GM23338 (cell line): ENCODE results near the gene MTA2.
A peak's percentile ranks its signal among the peaks of the same experiment; 100 is the strongest.
"Not testable (repeated sequence)": the region's sequence is repeated elsewhere in the genome, so short reads cannot be mapped to it uniquely, and the experiment has no call there.

Source experiments
- CREB1 ChIP-seq: fragments of 250-450 bp; sonication (Bioruptor Pico); IDR thresholded peaks from 2 replicates; pipeline ENCODE4 v1.5.0; 2020; ENCODE audit warnings: low read depth, mild to moderate bottlenecking, moderate library complexity
- EZH2 ChIP-seq: fragments of 200-600 bp; sonication (generic); IDR thresholded peaks from one replicate; pipeline ENCODE4 v1.8.0; 2017; ENCODE audit warnings: antibody characterized with exemption, mild to moderate bottlenecking, low read depth; ENCODE audit not compliant: unreplicated experiment
- EZH2phosphoT487 ChIP-seq: fragments of 200-600 bp; sonication (generic); IDR thresholded peaks from one replicate; pipeline ENCODE4 v1.8.1; 2018; ENCODE audit warnings: antibody characterized with exemption; ENCODE audit not compliant: unreplicated experiment
- JUNB ChIP-seq: IDR thresholded peaks from one replicate; pipeline ENCODE4 v1.6.1; 2016; ENCODE audit warnings: antibody characterized with exemption; ENCODE audit not compliant: unreplicated experiment
- NANOG ChIP-seq: IDR thresholded peaks from 2 replicates; pipeline ENCODE4 v1.6.1; 2016; ENCODE audit warnings: antibody characterized with exemption, borderline replicate concordance
- POLR2AphosphoS5 ChIP-seq: IDR thresholded peaks from 2 replicates; pipeline ENCODE4 v1.6.1; 2016; ENCODE audit warnings: antibody characterized with exemption, low read depth
- STAT1 ChIP-seq: IDR thresholded peaks from one replicate; pipeline ENCODE4 v1.6.1; 2016; ENCODE audit warnings: antibody characterized with exemption; ENCODE audit not compliant: unreplicated experiment
- ZNF114 ChIP-seq: fragments of 250-450 bp; sonication (Bioruptor Pico); IDR thresholded peaks from 2 replicates; pipeline ENCODE4 v1.5.0; 2020; ENCODE audit warnings: mild to moderate bottlenecking, moderate library complexity
- TF ChIP-seq, protein P1 (sequence below), 2 experiments: fragments of 200-600 bp in 1 of 2; sonication (generic) in 1 of 2; conservative IDR thresholded peaks; 2 replicates each; pipeline versions ENCODE4 v1.5.1 to v1.6.1; 2016 to 2017; ENCODE audit warnings: antibody characterized with exemption in 2 of 2, low read depth in 2 of 2, mild to moderate bottlenecking in 2 of 2, moderate library complexity in 1 of 2
- TF ChIP-seq, protein P2 (sequence below): IDR thresholded peaks from one replicate; pipeline ENCODE4 v1.6.1; 2018; ENCODE audit warnings: antibody characterized with exemption; ENCODE audit not compliant: unreplicated experiment
- TF ChIP-seq, protein P3 (sequence below): IDR thresholded peaks from 2 replicates; pipeline ENCODE4 v1.6.1; 2016; ENCODE audit warnings: antibody characterized with exemption
- TF ChIP-seq, protein P4 (sequence below): fragments of 250-450 bp; sonication (Bioruptor Pico); IDR thresholded peaks from 2 replicates; pipeline ENCODE4 v1.5.0; 2020; ENCODE audit warnings: mild to moderate bottlenecking, moderate library complexity

DNA sequence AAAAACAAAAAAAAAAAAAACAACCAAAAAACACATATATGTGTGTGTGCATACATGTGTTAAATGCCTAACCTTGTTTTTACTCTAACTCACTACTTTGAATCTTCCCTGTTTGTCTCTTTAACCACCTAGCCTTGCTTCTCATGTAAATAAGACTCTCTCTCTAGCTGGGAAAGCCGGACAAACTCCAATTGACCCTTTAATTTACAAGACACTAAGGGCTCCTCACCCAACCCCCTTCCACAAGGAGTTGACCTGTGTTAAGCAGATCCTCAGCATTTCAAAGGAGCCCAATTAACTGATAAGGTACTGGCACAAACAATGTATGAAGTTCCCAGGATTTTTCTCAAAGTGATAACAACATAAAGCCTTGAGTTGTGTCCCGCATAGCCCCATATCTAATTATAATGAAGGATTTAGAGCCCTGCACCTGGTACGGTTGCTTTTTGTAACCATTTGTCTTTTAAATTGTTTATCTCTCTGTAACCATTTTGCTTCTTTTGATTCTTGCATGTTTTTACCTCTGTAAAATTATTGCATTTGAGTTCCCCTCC is 39.9 kb downstream of the MTA2 start:
- TF ChIP-seq, protein P1, sequence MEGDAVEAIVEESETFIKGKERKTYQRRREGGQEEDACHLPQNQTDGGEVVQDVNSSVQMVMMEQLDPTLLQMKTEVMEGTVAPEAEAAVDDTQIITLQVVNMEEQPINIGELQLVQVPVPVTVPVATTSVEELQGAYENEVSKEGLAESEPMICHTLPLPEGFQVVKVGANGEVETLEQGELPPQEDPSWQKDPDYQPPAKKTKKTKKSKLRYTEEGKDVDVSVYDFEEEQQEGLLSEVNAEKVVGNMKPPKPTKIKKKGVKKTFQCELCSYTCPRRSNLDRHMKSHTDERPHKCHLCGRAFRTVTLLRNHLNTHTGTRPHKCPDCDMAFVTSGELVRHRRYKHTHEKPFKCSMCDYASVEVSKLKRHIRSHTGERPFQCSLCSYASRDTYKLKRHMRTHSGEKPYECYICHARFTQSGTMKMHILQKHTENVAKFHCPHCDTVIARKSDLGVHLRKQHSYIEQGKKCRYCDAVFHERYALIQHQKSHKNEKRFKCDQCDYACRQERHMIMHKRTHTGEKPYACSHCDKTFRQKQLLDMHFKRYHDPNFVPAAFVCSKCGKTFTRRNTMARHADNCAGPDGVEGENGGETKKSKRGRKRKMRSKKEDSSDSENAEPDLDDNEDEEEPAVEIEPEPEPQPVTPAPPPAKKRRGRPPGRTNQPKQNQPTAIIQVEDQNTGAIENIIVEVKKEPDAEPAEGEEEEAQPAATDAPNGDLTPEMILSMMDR (conservative IDR thresholded peaks at IDR 0.05; ENCODE audit: low read depth in 2 of 2) = not testable (repeated sequence)
- not testable (repeated sequence) for TF ChIP-seq EZH2; JUNB; EZH2phosphoT487; CREB1 (CRISPR knock-in tag); STAT1; ZNF114 (CRISPR knock-in tag)
- peak; percentile 14; the same call in 1 of the 2 replicates for TF ChIP-seq POLR2AphosphoS5
- TF ChIP-seq, protein P2, sequence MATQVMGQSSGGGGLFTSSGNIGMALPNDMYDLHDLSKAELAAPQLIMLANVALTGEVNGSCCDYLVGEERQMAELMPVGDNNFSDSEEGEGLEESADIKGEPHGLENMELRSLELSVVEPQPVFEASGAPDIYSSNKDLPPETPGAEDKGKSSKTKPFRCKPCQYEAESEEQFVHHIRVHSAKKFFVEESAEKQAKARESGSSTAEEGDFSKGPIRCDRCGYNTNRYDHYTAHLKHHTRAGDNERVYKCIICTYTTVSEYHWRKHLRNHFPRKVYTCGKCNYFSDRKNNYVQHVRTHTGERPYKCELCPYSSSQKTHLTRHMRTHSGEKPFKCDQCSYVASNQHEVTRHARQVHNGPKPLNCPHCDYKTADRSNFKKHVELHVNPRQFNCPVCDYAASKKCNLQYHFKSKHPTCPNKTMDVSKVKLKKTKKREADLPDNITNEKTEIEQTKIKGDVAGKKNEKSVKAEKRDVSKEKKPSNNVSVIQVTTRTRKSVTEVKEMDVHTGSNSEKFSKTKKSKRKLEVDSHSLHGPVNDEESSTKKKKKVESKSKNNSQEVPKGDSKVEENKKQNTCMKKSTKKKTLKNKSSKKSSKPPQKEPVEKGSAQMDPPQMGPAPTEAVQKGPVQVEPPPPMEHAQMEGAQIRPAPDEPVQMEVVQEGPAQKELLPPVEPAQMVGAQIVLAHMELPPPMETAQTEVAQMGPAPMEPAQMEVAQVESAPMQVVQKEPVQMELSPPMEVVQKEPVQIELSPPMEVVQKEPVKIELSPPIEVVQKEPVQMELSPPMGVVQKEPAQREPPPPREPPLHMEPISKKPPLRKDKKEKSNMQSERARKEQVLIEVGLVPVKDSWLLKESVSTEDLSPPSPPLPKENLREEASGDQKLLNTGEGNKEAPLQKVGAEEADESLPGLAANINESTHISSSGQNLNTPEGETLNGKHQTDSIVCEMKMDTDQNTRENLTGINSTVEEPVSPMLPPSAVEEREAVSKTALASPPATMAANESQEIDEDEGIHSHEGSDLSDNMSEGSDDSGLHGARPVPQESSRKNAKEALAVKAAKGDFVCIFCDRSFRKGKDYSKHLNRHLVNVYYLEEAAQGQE = not testable (repeated sequence)
- TF ChIP-seq, protein P3, sequence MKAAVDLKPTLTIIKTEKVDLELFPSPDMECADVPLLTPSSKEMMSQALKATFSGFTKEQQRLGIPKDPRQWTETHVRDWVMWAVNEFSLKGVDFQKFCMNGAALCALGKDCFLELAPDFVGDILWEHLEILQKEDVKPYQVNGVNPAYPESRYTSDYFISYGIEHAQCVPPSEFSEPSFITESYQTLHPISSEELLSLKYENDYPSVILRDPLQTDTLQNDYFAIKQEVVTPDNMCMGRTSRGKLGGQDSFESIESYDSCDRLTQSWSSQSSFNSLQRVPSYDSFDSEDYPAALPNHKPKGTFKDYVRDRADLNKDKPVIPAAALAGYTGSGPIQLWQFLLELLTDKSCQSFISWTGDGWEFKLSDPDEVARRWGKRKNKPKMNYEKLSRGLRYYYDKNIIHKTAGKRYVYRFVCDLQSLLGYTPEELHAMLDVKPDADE = not testable (repeated sequence)
- TF ChIP-seq NANOG = peak; percentile 78
- TF ChIP-seq, protein P4, sequence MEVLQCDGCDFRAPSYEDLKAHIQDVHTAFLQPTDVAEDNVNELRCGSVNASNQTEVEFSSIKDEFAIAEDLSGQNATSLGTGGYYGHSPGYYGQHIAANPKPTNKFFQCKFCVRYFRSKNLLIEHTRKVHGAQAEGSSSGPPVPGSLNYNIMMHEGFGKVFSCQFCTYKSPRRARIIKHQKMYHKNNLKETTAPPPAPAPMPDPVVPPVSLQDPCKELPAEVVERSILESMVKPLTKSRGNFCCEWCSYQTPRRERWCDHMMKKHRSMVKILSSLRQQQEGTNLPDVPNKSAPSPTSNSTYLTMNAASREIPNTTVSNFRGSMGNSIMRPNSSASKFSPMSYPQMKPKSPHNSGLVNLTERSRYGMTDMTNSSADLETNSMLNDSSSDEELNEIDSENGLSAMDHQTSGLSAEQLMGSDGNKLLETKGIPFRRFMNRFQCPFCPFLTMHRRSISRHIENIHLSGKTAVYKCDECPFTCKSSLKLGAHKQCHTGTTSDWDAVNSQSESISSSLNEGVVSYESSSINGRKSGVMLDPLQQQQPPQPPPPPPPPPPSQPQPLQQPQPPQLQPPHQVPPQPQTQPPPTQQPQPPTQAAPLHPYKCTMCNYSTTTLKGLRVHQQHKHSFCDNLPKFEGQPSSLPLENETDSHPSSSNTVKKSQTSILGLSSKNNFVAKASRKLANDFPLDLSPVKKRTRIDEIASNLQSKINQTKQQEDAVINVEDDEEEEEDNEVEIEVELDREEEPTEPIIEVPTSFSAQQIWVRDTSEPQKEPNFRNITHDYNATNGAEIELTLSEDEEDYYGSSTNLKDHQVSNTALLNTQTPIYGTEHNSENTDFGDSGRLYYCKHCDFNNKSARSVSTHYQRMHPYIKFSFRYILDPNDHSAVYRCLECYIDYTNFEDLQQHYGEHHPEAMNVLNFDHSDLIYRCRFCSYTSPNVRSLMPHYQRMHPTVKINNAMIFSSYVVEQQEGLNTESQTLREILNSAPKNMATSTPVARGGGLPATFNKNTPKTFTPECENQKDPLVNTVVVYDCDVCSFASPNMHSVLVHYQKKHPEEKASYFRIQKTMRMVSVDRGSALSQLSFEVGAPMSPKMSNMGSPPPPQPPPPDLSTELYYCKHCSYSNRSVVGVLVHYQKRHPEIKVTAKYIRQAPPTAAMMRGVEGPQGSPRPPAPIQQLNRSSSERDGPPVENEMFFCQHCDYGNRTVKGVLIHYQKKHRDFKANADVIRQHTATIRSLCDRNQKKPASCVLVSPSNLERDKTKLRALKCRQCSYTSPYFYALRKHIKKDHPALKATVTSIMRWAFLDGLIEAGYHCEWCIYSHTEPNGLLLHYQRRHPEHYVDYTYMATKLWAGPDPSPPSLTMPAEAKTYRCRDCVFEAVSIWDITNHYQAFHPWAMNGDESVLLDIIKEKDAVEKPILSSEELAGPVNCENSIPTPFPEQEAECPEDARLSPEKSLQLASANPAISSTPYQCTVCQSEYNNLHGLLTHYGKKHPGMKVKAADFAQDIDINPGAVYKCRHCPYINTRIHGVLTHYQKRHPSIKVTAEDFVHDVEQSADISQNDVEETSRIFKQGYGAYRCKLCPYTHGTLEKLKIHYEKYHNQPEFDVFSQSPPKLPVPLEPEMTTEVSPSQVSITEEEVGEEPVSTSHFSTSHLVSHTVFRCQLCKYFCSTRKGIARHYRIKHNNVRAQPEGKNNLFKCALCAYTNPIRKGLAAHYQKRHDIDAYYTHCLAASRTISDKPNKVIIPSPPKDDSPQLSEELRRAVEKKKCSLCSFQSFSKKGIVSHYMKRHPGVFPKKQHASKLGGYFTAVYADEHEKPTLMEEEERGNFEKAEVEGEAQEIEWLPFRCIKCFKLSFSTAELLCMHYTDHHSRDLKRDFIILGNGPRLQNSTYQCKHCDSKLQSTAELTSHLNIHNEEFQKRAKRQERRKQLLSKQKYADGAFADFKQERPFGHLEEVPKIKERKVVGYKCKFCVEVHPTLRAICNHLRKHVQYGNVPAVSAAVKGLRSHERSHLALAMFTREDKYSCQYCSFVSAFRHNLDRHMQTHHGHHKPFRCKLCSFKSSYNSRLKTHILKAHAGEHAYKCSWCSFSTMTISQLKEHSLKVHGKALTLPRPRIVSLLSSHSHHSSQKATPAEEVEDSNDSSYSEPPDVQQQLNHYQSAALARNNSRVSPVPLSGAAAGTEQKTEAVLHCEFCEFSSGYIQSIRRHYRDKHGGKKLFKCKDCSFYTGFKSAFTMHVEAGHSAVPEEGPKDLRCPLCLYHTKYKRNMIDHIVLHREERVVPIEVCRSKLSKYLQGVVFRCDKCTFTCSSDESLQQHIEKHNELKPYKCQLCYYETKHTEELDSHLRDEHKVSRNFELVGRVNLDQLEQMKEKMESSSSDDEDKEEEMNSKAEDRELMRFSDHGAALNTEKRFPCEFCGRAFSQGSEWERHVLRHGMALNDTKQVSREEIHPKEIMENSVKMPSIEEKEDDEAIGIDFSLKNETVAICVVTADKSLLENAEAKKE (CRISPR knock-in tag) = not testable (repeated sequence)
